HepG2 (cell line): ENCODE measurements around the gene ENO4. TPM values are rescaled to one million over a fixed set of nuclear protein-coding genes. Genes with fewer than 3 reads are reported as not detected.

Experiments used
- ATAC-seq: fragments of 200-7000 bp; cut with Tn5 transposase; 3 replicates; pipeline ENCODE4 v1.9.1; 2020; ENCODE audit warnings: mild to moderate bottlenecking, moderate library complexity
- BruUV-seq: library from RNA; stranded (reverse); fragments of 400-500 nt; replicated peaks from 2 replicates; lab custom pipeline; 2021; lab: Mats Ljungman, UMichigan
- CTCF ChIA-PET: fragments of 300-600 bp; formaldehyde crosslinking; extraction: SDS; loops from one replicate; lab custom pipeline; 2021; ENCODE audit warnings: low total read pairs, inconsistent platforms, low intra/inter-chr PET ratio; lab: Yijun Ruan, JAX
- POLR2A ChIA-PET: fragments of 350-600 bp; sonication (Branson Sonifier 250); formaldehyde crosslinking; loops from one replicate; lab custom pipeline; 2020; ENCODE audit warnings: antibody characterized with exemption, inconsistent platforms; lab: Yijun Ruan, JAX
- DNase-seq: peaks from one replicate; pipeline ENCODE4 v3.0.0-alpha.2; 2015; ENCODE audit warnings: low spot score
- FAIRE-seq: peaks from 3 replicates; lab custom pipeline; 2011; peaks lifted over from hg19 to GRCh38; lab: Jason Lieb, UNC
- H2AFZ ChIP-seq: one replicate; pipeline ENCODE4 v1.6.1; 2011; ENCODE audit warnings: low read length, inconsistent platforms
- H3K27ac ChIP-seq: fragments of 300-600 bp; 3 replicates; pipeline ENCODE4 v1.8.0; 2011; ENCODE audit warnings: mixed run types, mild to moderate bottlenecking, mixed read lengths, low read length, inconsistent platforms; ENCODE audit not compliant: insufficient read depth; ENCODE audit errors: extremely low read length
- H3K27me3 ChIP-seq, 2 experiments: fragments of 200-600 bp in 1 of 2; 2 replicates in 1 of 2; 3 replicates in 1 of 2; pipeline versions ENCODE4 v1.6.0 to v1.8.0; 2011; ENCODE audit warnings: low read length in 2 of 2, mild to moderate bottlenecking in 2 of 2, moderate library complexity in 2 of 2, inconsistent platforms in 1 of 2; ENCODE audit not compliant: insufficient read depth in 2 of 2, control insufficient read depth in 1 of 2
- H3K36me3 ChIP-seq, 2 experiments: fragments of 200-600 bp in 1 of 2; replicated peaks in 1 of 2; 2 replicates in 1 of 2; 3 replicates in 1 of 2; pipeline versions ENCODE4 v1.5.1 to v1.8.0; 2011; ENCODE audit warnings: low read length in 2 of 2, inconsistent platforms in 1 of 2; ENCODE audit not compliant: insufficient read depth in 2 of 2, control insufficient read depth in 1 of 2
- H3K4me1 ChIP-seq: 2 replicates; pipeline ENCODE4 v1.5.1; 2012; ENCODE audit warnings: low read length, inconsistent platforms; ENCODE audit not compliant: insufficient read depth
- H3K4me2 ChIP-seq: 2 replicates; pipeline ENCODE4 v1.6.0; 2011; ENCODE audit warnings: low read depth, low read length, inconsistent platforms
- H3K4me3 ChIP-seq, 3 experiments: fragments of 200-600 bp in 1 of 3; sonication (generic), shearing (Covaris generic) in 1 of 3; replicated peaks in 1 of 3; 2 replicates each; pipeline ENCODE4 v1.5.1; 2011 to 2016; ENCODE audit warnings: low read length in 3 of 3, inconsistent platforms in 2 of 3, low read depth in 2 of 3, mild to moderate bottlenecking in 2 of 3, control low read depth in 1 of 3, mixed read lengths in 1 of 3; ENCODE audit not compliant: insufficient read depth in 1 of 3
- H3K79me2 ChIP-seq: one replicate; pipeline ENCODE4 v1.6.1; 2011; ENCODE audit warnings: low read length, inconsistent platforms; ENCODE audit not compliant: insufficient read depth
- H3K9ac ChIP-seq: 2 replicates; pipeline ENCODE4 v1.6.0; 2011; ENCODE audit warnings: mild to moderate bottlenecking, low read depth, low read length, inconsistent platforms; ENCODE audit not compliant: insufficient read depth
- H3K9me3 ChIP-seq: 2 replicates; pipeline ENCODE4 v1.5.1; 2012; ENCODE audit warnings: mild to moderate bottlenecking, low read length
- H4K20me1 ChIP-seq: 2 replicates; pipeline ENCODE4 v1.6.0; 2011; ENCODE audit warnings: inconsistent platforms, mild to moderate bottlenecking, low read length, moderate library complexity; ENCODE audit not compliant: insufficient read depth
- GZF1 ChIP-seq: sonication (generic); formaldehyde crosslinking; IDR thresholded peaks from 2 replicates; pipeline ENCODE4 v1.5.1; 2020; ENCODE audit warnings: mild to moderate bottlenecking, missing genetic modification reagents
- MAFG ChIP-seq: sonication (generic); formaldehyde crosslinking; IDR thresholded peaks from 2 replicates; pipeline ENCODE4 v1.5.1; 2020; ENCODE audit warnings: mild to moderate bottlenecking, missing genetic modification reagents
- SETDB1 ChIP-seq: sonication (generic); formaldehyde crosslinking; IDR thresholded peaks from 2 replicates; pipeline ENCODE4 v1.5.1; 2020; ENCODE audit warnings: missing genetic modification reagents, mild to moderate bottlenecking, borderline replicate concordance
- WIZ ChIP-seq: sonication (generic); formaldehyde crosslinking; IDR thresholded peaks from 2 replicates; pipeline ENCODE4 v1.5.1; 2020; ENCODE audit warnings: mild to moderate bottlenecking, missing genetic modification reagents
- ZFX ChIP-seq: sonication (generic); formaldehyde crosslinking; IDR thresholded peaks from 2 replicates; pipeline ENCODE4 v1.4.0; 2020; ENCODE audit warnings: mild to moderate bottlenecking, low read depth, missing genetic modification reagents, moderate library complexity
- WGBS: methylation state at CpG from one replicate; pipeline ENCODE4 v1.1.6; 2017; ENCODE audit warnings: low lambda C conversion rate; 5-methylcytosine and 5-hydroxymethylcytosine counted together
- in situ Hi-C: cut with HindIII; loops from 2 replicates; pipeline ENCODE4 v1.10.0; 2017; ENCODE audit warnings: low pct_unique_long_range_greater_than_20kb; ENCODE audit not compliant: extremely low pct_ligation_motif_present
- intact Hi-C: fragments of 100-400 bp; cut with micrococcal nuclease; formaldehyde crosslinking; loops from one replicate; pipeline ENCODE4 v1.10.0; 2022; ENCODE audit not compliant: unreplicated experiment
- polyA plus RNA-seq, 8 experiments: library from polyadenylated mRNA; depleted of rRNA in 3 of 8; stranded (reverse) in 7 of 8; unstranded in 1 of 8; fragments of >200 nt; fragmentation: Illumina TruSeq in 4 of 8; extraction: Trizol in 4 of 8; gene quantifications; 2 replicates each; pipeline versions ENCODE4 v1.2.1 to v1.2.3, GENCODE V29; 2011 to 2016; ENCODE audit warnings: low read depth in 4 of 8, missing spikeins in 1 of 8, mixed read lengths in 1 of 8; ENCODE audit not compliant: insufficient read depth in 1 of 8
- total RNA-seq, 5 experiments: library from RNA; depleted of rRNA; stranded (reverse); fragments of >200 nt; fragmentation: Illumina TruSeq; extraction: Trizol; gene quantifications; 2 replicates each; pipeline ENCODE4 v1.2.3, GENCODE V29; 2016; ENCODE audit warnings: low read depth in 1 of 5
- TF ChIP-seq, protein P1 (sequence below), 2 experiments: sonication (generic) in 1 of 2; formaldehyde crosslinking in 1 of 2; IDR thresholded peaks; 2 replicates each; pipeline versions ENCODE4 v1.5.1 to v1.6.1; 2011 to 2020; ENCODE audit warnings: borderline replicate concordance in 1 of 2, low read depth in 1 of 2, low read length in 1 of 2, mild to moderate bottlenecking in 1 of 2, missing genetic modification reagents in 1 of 2, moderate library complexity in 1 of 2
- TF ChIP-seq, protein P2 (sequence below): sonication (generic); formaldehyde crosslinking; IDR thresholded peaks from 2 replicates; pipeline ENCODE4 v1.8.0; 2022; ENCODE audit warnings: missing genetic modification reagents, mild to moderate bottlenecking, inconsistent platforms, borderline replicate concordance

The ENO4 gene
- total and polyA plus RNA-seq, 2 of the 13 experiments (the other 11 are each of a cell fraction or from before 2014, with no cell fraction given): not detected

DNA sequence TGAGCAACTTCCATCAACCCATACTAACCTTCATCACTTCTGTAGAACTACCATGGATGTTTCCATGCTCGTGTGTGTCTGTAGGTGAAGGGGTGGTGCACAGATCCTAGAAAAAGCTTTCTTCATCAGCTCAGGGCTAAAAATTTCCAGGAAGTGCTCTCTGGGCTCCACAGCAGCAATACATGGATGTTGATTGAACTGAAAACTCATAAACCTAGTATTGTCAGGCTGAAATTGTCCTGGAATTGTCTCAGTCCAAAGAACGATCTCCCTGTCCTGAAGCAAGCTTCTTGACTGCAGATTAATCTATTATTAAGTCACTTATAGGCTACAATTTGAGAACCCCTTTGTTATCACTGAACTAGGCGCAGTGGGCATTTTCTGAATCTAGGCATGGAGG, 39.8 kb downstream of the ENO4 start:
- no peaks in the 10 kb centered on the region for H3K4me1 ChIP-seq
- BruUV-seq: no TSS peak
- DNase-seq: no peak
- H3K79me2 ChIP-seq: no peaks in the 10 kb centered on the region
- no peak for TF ChIP-seq SETDB1 (CRISPR knock-in tag)
- TF ChIP-seq, protein P1, sequence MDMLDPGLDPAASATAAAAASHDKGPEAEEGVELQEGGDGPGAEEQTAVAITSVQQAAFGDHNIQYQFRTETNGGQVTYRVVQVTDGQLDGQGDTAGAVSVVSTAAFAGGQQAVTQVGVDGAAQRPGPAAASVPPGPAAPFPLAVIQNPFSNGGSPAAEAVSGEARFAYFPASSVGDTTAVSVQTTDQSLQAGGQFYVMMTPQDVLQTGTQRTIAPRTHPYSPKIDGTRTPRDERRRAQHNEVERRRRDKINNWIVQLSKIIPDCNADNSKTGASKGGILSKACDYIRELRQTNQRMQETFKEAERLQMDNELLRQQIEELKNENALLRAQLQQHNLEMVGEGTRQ (IDR thresholded peaks at IDR 0.05; ENCODE audit: low read depth, low read length): no peak
- TF ChIP-seq, protein P1 (CRISPR knock-in tag; IDR thresholded peaks at IDR 0.05; ENCODE audit: borderline replicate concordance): no peak
- TF ChIP-seq GZF1 (CRISPR knock-in tag): no peak
- no peak for TF ChIP-seq WIZ (CRISPR knock-in tag)
- no peak for TF ChIP-seq MAFG (CRISPR knock-in tag)
- TF ChIP-seq ZFX (CRISPR knock-in tag): no peak
- TF ChIP-seq, protein P2, sequence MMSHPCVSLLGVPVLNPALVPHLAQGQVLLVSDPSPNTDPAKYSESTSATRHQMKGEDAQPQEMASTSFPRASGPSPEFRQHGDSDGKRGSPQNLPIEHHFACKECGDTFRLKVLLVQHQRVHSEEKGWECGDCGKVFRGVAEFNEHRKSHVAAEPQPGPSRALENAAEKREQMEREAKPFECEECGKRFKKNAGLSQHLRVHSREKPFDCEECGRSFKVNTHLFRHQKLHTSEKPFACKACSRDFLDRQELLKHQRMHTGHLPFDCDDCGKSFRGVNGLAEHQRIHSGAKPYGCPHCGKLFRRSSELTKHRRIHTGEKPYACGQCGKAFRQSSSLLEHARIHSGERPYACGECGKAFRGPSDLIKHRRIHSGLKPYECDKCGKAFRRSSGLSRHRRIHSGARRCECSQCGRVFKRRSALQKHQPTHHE (CRISPR knock-in tag): no peak
- no peaks in the 10 kb centered on the region for H3K9me3 ChIP-seq
- H3K27ac ChIP-seq: no peak overlapping the region
- ChIA-PET CTCF (no interaction called here), POLR2A (no interaction called here)
- H3K9ac ChIP-seq: no peak overlapping the region
- H3K4me2 ChIP-seq: no peak overlapping the region
- no peak for ATAC-seq
- no peaks in the 10 kb centered on the region for H4K20me1 ChIP-seq
- FAIRE-seq: no peak
- no peaks in the 10 kb centered on the region for H3K27me3 ChIP-seq
- intact Hi-C loops (no loop called here), in situ Hi-C loops (no loop called here)
- peaks cover 0 to 12% of the 10 kb centered on the region in 2 experiments; a peak in 2 of 5 replicates for H3K36me3 ChIP-seq
- H2AFZ ChIP-seq: no peak overlapping the region
- no peak overlapping the region for H3K4me3 ChIP-seq
- WGBS: 97% methylated on average over 3 of the region's 3 CpGs
